IPS DF 6.9 (cell line): ENCODE data around the gene ARPP21.

Experiments used
- DNase-seq: peaks from one replicate; pipeline ENCODE4 v3.0.0-alpha.2; 2013; ENCODE audit warnings: low read depth, low spot score
- H3K27ac ChIP-seq: one replicate; pipeline ENCODE4 v1.5.1; 2013; ENCODE audit warnings: low read length, control low read depth
- H3K27me3 ChIP-seq: 2 replicates; pipeline ENCODE4 v1.6.1; 2013; ENCODE audit warnings: mild to moderate bottlenecking, low read length; ENCODE audit not compliant: control insufficient read depth, insufficient read depth
- H3K36me3 ChIP-seq: 2 replicates; pipeline ENCODE4 v1.6.1; 2013; ENCODE audit warnings: low read length; ENCODE audit not compliant: control insufficient read depth, insufficient read depth
- H3K4me1 ChIP-seq: 2 replicates; pipeline ENCODE4 v1.6.1; 2013; ENCODE audit warnings: low read length; ENCODE audit not compliant: control insufficient read depth, insufficient read depth
- H3K4me3 ChIP-seq: 2 replicates; pipeline ENCODE4 v1.5.1; 2013; ENCODE audit warnings: mild to moderate bottlenecking, low read length
- H3K9me3 ChIP-seq: 2 replicates; pipeline ENCODE4 v1.6.1; 2013; ENCODE audit warnings: low read length, inconsistent platforms; ENCODE audit not compliant: control insufficient read depth, insufficient read depth
- WGBS: extraction: QIAGEN DNeasy Blood & Tissue Kit; methylation state at CpG from one replicate; pipeline ENCODE4 v1.1.7; 2013; ENCODE audit warnings: mixed read lengths, missing lambda C conversion rate; ENCODE audit not compliant: insufficient read length, insufficient coverage; 5-methylcytosine and 5-hydroxymethylcytosine counted together

ARPP21 gene

DNA sequence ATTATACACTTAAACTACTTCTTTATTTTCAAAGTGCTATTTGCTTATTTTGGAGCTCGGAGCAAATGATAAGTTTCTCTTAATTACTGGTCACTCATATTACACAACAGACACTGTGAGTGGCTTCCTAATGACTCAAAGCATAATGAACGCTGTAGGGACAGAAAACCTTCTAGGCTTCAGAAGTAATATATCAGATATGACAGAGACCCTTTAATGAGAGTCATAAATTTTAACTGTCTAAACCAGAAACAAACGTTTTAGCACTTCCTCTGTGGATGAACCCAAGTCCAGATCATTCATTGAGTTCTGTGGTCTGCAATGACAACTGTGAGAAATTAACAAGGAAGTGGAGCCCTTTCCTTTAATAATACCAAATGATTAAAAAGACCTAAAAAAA, 66.6 kb downstream of the ARPP21 start:
- WGBS, result no CpG with 5 or more reads among the region's 3 CpGs

DNA sequence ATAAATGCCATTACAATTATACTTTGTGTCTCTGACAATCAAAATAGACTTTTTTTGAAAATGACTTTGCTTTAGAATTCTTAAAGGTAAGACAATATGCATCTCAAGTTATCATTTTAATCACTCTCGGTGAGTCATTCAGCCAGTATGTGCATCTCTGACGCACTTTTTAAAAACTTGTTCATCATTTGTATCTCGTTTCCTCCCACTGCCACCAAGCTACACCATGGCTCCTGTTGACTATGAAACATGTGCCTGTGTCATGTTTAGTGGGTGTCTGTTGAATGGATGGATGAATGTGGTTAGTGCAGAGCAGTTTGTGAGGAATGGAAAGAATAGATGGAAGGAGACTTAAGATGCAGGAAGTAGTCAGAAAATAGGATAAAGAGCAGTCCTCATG, 68.6 kb downstream of the ARPP21 start:
- no peaks in the 10 kb centered on the region for H3K36me3 ChIP-seq
- no CpG with 5 or more reads among the region's 3 CpGs for WGBS
- H3K9me3 ChIP-seq, result no peaks in the 10 kb centered on the region
- no peak for DNase-seq
- H3K27me3 ChIP-seq, result no peaks in the 10 kb centered on the region
- no peak overlapping the region for H3K27ac ChIP-seq
- no peaks in the 10 kb centered on the region for H3K4me1 ChIP-seq
- no peak overlapping the region for H3K4me3 ChIP-seq

More for the DNA sequence above, 66.6 kb downstream of the ARPP21 start:
- H3K36me3 ChIP-seq, result no peaks in the 10 kb centered on the region
- H3K4me1 ChIP-seq, result no peaks in the 10 kb centered on the region
- no peaks in the 10 kb centered on the region for H3K27me3 ChIP-seq
- DNase-seq, result no peak
- no peaks in the 10 kb centered on the region for H3K9me3 ChIP-seq
- H3K4me3 ChIP-seq, result no peak overlapping the region
- H3K27ac ChIP-seq, result no peak overlapping the region

DNA sequence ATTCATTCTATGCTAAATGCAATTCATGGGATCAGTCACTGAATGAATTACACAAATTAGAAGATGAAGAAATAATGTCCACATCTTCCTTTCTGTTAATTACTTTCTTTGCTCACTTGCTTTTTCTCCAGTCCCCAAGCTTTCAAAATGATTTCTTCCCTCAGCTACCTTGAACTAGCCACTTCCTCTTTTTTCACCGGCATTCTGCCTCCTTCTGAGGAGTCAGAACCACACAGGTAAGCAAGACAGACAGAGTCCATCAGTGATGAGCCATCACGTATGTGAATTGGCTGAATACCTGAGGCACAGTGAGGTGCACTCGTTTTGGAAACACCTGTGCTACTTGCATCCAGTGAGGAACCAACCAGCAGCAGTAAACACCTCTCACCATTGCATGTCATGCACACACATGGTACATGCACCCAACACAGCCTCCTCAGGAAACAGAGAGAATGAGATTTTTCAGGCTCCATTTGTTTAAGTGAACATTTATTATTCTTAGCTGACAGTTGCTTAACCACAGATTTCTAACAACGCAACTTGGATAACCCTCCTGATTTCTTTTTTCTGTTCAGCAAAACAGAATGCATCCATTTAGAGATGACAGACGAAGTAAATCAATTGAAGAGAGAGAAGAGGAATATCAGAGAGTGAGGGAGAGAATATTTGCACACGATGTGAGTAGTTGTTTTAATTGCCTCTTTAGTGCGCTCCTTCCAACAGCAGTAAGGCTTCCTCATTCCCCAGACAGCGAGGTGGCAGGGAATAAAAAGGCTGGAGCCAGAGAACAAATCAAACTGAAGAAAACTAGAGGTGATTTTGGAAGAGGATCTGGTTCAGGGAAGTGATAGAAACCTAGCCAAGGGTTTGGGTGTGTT, 69.3 kb downstream of the ARPP21 start:
- no peak for DNase-seq
- Histone ChIP-seq H3K4me3 (no peak overlapping the region), H3K27me3 (no peaks in the 10 kb centered on the region), H3K9me3 (no peaks in the 10 kb centered on the region), H3K27ac (no peak overlapping the region), H3K4me1 (no peaks in the 10 kb centered on the region), H3K36me3 (no peaks in the 10 kb centered on the region)
- no CpG with 5 or more reads among the region's 8 CpGs for WGBS

DNA sequence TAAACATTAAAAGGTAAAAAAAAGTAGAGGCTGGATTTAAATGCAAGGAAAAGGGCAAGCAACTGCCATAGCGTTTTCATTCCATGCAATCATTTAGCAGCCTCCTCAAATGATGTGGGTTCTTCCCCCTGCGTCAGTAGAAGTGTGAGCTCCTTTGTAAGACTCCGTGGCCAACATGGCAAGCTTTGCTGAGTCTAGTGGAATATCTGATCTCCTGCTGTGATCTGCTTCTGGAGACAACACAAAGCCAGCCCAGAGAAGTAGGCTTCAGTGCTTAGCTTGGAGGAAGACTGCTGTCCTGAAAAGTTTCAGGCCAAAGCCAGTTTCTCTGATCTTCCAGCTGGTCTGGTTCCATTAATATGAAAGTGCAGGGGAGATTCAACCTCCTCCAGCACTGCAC, 70.4 kb downstream of the ARPP21 start:
- WGBS, result no CpG with 5 or more reads among the region's 3 CpGs

DNA sequence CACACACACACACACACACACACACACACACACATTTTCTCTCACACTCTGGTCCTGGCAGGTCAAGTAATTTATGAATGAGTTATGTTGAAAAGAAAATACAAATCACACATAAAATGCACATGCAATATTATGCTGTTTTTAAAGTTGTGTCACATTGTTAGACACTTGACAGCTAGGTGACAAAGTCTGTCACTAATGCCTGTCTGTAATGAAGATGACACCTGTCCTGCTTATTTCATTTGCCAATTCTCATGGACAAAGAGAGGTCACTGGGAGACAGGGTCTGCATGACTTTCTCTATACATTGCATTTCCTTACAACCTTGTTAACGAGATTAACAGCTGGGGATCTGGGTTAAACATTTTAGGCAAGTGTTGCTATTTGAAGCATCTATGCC, 71.2 kb downstream of the ARPP21 start:
- Histone ChIP-seq H3K36me3 (no peaks in the 10 kb centered on the region), H3K4me3 (no peak overlapping the region), H3K9me3 (no peaks in the 10 kb centered on the region), H3K27ac (no peak overlapping the region), H3K4me1 (no peaks in the 10 kb centered on the region), H3K27me3 (no peaks in the 10 kb centered on the region)
- WGBS, result no CpG with 5 or more reads among the region's 1 CpG
- no peak for DNase-seq

More for the DNA sequence above, 70.4 kb downstream of the ARPP21 start:
- Histone ChIP-seq H3K4me1 (no peaks in the 10 kb centered on the region), H3K4me3 (no peak overlapping the region), H3K27me3 (no peaks in the 10 kb centered on the region), H3K36me3 (no peaks in the 10 kb centered on the region), H3K9me3 (no peaks in the 10 kb centered on the region), H3K27ac (no peak overlapping the region)
- DNase-seq, result no peak

DNA sequence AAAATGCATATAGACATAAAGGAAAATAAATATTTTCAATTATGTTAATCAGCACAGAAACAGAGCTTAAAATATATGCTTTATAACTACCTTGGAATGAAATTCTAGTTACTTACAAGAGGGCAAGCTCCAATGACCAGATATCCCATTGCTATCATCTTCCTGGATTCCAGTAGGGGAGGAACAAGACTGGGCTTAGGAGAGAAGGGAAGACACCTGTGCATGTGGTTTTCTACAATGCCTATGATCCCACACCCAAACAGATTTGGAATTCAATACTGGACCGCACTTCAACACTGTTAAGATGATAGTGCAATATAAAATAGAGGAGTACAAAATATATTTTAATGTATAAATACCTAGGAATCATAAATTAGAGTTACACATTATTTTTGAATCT, 79.6 kb downstream of the ARPP21 start:
- Histone ChIP-seq H3K4me3 (no peak overlapping the region), H3K27me3 (peaks cover 3% of the 10 kb centered on the region), H3K36me3 (no peaks in the 10 kb centered on the region), H3K9me3 (no peaks in the 10 kb centered on the region), H3K27ac (no peak overlapping the region), H3K4me1 (no peaks in the 10 kb centered on the region)
- no CpG with 5 or more reads among the region's 1 CpG for WGBS
- no peak for DNase-seq

DNA sequence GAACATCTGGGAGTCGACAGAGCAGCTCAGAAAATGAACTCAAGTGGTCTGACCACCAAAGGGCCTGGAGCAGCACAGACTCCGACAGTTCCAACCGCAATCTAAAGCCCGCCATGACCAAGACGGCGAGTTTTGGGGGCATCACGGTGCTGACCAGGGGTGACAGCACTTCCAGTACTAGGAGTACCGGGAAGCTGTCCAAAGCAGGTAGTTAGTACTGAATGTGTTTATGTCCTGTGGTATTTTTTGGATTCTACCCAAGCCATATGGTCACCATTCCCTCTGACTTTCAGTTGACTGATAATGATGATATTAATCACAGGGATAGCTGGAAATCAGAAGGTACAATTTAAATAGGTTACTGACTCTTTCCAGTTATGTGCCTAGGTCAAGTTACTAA, 82.3 kb downstream of the ARPP21 start:
- no peak overlapping the region for H3K4me3 ChIP-seq

DNA sequence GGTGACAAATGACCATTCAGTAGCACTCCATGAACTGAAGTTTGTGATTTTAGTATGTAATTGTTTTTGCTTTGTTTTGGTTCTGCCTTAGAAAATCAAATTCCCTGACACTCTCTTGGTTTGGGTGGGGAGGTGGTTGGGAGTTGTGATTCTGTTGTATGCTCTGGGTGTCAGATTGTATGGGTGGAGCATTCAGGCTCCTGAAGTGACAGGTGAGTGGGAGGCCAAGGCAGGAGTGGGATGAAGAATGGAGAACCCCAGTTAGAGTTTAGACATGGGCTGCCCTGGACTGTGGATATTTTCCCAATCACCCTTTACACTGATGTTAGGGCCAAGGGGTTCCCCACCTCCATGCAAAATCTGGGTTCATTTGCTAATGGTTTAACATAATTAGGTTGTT, 83.6 kb downstream of the ARPP21 start:
- H3K36me3 ChIP-seq, result no peaks in the 10 kb centered on the region
- H3K27me3 ChIP-seq, result peaks cover 22% of the 10 kb centered on the region
- H3K9me3 ChIP-seq, result no peaks in the 10 kb centered on the region
- H3K4me3 ChIP-seq, result no peak overlapping the region
- no peak for DNase-seq
- H3K27ac ChIP-seq, result no peak overlapping the region
- H3K4me1 ChIP-seq, result no peaks in the 10 kb centered on the region

More for the DNA sequence above, 82.3 kb downstream of the ARPP21 start:
- H3K4me1 ChIP-seq, result no peaks in the 10 kb centered on the region
- no peaks in the 10 kb centered on the region for H3K36me3 ChIP-seq
- peaks cover 18% of the 10 kb centered on the region for H3K27me3 ChIP-seq
- no peaks in the 10 kb centered on the region for H3K9me3 ChIP-seq
- no CpG with 5 or more reads among the region's 8 CpGs for WGBS
- DNase-seq, result no peak
- no peak overlapping the region for H3K27ac ChIP-seq

DNA sequence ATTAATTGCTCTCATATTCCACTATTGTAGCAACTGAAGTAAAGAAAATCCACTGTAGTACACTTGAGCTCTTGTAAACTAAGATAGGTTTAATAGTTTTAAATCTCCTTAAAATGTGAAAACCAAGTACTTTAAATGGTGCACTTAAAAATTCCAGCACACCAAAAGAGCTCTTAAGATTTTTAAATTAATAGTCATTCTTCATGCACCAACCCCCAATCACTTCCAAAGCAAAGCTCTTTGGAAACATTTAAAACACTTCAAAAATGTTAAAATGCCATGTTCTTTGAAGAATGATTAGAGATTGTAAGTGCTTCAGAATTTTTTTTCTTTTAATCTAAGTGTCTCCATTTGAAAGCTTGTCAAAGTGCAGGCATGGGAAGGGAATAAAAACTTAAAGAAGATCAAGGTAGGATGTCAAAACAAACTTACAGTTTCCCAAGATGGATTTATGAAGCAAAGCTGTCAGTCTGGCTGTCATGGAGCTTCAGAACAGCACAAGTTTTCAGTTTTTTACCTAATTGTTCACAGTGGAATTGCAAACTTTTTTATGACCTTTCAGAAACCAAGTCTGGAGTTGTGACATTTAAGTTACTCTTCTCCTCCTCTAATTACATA, 84.3 kb downstream of the ARPP21 start:
- no peak overlapping the region for H3K27ac ChIP-seq
- no peaks in the 10 kb centered on the region for H3K36me3 ChIP-seq
- no peak for DNase-seq
- H3K9me3 ChIP-seq, result no peaks in the 10 kb centered on the region
- no peaks in the 10 kb centered on the region for H3K4me1 ChIP-seq
- H3K4me3 ChIP-seq, result no peak overlapping the region
- peaks cover 22% of the 10 kb centered on the region for H3K27me3 ChIP-seq

DNA sequence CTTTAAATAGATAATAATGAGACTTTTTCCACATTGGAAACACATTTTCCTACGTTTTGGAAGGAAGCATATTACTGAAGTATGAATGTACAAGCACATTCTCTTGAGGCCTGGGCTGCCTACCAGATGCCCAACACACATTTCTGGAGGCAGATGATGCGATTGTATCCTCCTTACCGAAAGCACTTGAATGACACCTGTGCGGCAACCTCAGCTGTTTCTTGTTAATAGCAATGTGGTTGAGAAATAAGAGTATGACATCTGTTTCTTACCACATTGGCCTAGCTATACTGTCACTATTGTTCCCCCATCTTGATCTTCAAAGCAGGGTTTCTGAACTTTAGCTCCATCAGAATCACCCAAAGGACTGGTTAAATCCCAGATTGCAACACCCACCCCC, 84.8 kb downstream of the ARPP21 start:
- Histone ChIP-seq H3K27me3 (peaks cover 24% of the 10 kb centered on the region), H3K9me3 (no peaks in the 10 kb centered on the region), H3K27ac (no peak overlapping the region), H3K4me1 (no peaks in the 10 kb centered on the region), H3K36me3 (no peaks in the 10 kb centered on the region), H3K4me3 (no peak overlapping the region)
- WGBS, result no CpG with 5 or more reads among the region's 4 CpGs
- DNase-seq, result no peak

DNA sequence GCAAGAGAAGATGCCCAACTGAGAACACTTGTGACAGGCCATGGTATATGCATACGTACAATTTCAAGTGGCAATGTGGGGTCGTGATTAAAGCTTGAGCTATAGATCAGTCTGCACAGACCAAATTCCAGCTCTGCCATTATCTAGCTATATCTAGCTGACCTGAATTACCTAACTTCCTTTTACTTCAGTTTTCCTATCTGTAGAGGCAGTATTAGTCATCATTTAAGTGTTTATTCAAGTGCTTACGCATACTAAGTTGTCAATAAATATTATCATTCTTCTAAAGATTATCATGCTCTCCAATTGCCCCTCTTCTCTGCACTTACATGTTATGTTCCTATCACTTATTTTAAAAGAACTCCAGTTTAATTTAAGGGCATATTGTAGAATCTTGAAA, 87.9 kb downstream of the ARPP21 start:
- Histone ChIP-seq H3K36me3 (no peaks in the 10 kb centered on the region), H3K27ac (no peak overlapping the region), H3K4me3 (no peak overlapping the region), H3K9me3 (no peaks in the 10 kb centered on the region), H3K4me1 (no peaks in the 10 kb centered on the region), H3K27me3 (peaks cover 24% of the 10 kb centered on the region)
- no CpG with 5 or more reads among the region's 3 CpGs for WGBS
- no peak for DNase-seq
